ENCODE results near the gene NEXN.

DNA sequence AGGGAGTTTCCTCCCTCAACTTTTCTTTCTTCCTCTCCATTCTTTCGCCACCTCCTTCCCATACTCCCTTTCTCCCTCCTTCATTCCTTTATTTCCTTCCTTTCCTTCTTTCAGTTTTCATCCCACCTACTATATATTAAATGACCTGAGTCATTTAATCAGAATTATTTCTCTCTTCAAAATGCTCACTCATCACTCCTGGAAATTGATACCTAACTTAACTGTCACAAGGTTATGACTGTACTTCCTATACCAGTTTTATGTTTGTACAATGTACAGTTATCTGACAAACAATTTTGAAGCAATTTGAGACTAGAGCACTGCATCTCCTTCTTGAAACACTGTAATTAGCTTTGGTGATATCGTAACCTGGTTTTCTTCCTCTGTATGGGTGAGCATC is 41.4 kb downstream of the NEXN start:
- TF ChIP-seq, protein P1, sequence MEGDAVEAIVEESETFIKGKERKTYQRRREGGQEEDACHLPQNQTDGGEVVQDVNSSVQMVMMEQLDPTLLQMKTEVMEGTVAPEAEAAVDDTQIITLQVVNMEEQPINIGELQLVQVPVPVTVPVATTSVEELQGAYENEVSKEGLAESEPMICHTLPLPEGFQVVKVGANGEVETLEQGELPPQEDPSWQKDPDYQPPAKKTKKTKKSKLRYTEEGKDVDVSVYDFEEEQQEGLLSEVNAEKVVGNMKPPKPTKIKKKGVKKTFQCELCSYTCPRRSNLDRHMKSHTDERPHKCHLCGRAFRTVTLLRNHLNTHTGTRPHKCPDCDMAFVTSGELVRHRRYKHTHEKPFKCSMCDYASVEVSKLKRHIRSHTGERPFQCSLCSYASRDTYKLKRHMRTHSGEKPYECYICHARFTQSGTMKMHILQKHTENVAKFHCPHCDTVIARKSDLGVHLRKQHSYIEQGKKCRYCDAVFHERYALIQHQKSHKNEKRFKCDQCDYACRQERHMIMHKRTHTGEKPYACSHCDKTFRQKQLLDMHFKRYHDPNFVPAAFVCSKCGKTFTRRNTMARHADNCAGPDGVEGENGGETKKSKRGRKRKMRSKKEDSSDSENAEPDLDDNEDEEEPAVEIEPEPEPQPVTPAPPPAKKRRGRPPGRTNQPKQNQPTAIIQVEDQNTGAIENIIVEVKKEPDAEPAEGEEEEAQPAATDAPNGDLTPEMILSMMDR (IDR thresholded peaks at IDR 0.05), result no peak
- no peak for TF ChIP-seq POLR2A (IDR thresholded peaks at IDR 0.05)
